Parathyroid adenoma (tissue), 2 donors: Measurements from ENCODE around the gene CELA2A.

ENCODE experiments used
- H2AFZ ChIP-seq: fragments of 300-600 bp; sonication (generic); one replicate; pipeline ENCODE4 v1.7.0; 2017; ENCODE audit warnings: antibody characterized with exemption, mild to moderate bottlenecking
- H3K27ac ChIP-seq: fragments of 300-600 bp; sonication (generic); one replicate; pipeline ENCODE4 v1.7.0; 2017
- H3K27me3 ChIP-seq: fragments of 300-600 bp; sonication (generic); one replicate; pipeline ENCODE4 v1.7.0; 2017; ENCODE audit warnings: low read length; ENCODE audit not compliant: control insufficient read depth, insufficient read depth
- H3K36me3 ChIP-seq: fragments of 300-600 bp; sonication (generic); one replicate; pipeline ENCODE4 v1.7.0; 2017; ENCODE audit warnings: low read length; ENCODE audit not compliant: control insufficient read depth, insufficient read depth
- H3K4me1 ChIP-seq: fragments of 300-600 bp; sonication (generic); one replicate; pipeline ENCODE4 v1.7.0; 2017; ENCODE audit warnings: control low read depth
- H3K4me2 ChIP-seq: fragments of 300-600 bp; sonication (generic); one replicate; pipeline ENCODE4 v1.7.0; 2017; ENCODE audit warnings: low read length
- H3K4me3 ChIP-seq: fragments of 300-600 bp; sonication (generic); one replicate; pipeline ENCODE4 v1.7.0; 2017; ENCODE audit warnings: low read depth, low read length
- H3K79me2 ChIP-seq: fragments of 300-600 bp; sonication (generic); one replicate; pipeline ENCODE4 v1.7.0; 2017; ENCODE audit warnings: control low read depth
- H3K9ac ChIP-seq: fragments of 300-600 bp; sonication (generic); one replicate; pipeline ENCODE4 v1.7.0; 2017; ENCODE audit warnings: mild to moderate bottlenecking
- H3K9me3 ChIP-seq: fragments of 300-600 bp; sonication (generic); one replicate; pipeline ENCODE4 v1.7.0; 2017; ENCODE audit warnings: low read length; ENCODE audit not compliant: control insufficient read depth
- TF ChIP-seq, protein P1 (sequence below): fragments of 300-600 bp; sonication (generic); IDR thresholded peaks from one replicate; pipeline ENCODE4 v1.7.0; 2017; ENCODE audit warnings: antibody characterized with exemption, mild to moderate bottlenecking
- donor health status: primary hyperparathyroidism.

The CELA2A gene

DNA sequence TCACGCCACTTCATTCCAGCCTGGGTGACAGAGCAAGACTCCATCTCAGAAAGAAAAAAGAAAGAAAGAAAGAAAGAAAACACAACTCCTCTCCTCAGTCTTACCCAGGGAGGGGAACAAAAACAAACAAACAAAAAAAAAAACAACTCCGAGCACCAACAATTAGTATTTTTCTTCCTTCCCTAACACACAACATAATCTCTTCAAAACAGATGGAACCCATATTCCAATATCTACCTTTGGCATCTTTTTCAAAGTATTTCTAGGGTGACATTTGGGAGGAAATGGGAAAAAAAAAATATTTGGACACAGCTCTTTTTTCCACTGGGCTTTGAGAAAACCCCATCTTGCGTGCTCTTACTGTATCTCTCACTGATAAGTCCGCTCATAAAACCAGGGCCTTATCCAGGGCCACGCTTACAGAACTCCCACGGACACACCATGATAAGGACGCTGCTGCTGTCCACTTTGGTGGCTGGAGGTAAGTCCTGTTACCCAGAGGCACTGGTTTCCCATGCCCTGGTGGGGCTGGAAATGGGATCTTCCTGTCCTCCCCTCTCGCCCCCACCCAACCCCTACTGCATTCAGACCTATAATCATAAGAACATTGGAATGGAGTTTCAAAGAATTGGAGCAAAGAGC, at the start of gene CELA2A:
TSS of gene CELA2A (plus strand) at position 420 of the 642 bp plus-strand sequence. CDS start at position 442, 22 bp downstream.
- H3K79me2 ChIP-seq, result no peaks in the 10 kb centered on the region
- TF ChIP-seq, protein P1, sequence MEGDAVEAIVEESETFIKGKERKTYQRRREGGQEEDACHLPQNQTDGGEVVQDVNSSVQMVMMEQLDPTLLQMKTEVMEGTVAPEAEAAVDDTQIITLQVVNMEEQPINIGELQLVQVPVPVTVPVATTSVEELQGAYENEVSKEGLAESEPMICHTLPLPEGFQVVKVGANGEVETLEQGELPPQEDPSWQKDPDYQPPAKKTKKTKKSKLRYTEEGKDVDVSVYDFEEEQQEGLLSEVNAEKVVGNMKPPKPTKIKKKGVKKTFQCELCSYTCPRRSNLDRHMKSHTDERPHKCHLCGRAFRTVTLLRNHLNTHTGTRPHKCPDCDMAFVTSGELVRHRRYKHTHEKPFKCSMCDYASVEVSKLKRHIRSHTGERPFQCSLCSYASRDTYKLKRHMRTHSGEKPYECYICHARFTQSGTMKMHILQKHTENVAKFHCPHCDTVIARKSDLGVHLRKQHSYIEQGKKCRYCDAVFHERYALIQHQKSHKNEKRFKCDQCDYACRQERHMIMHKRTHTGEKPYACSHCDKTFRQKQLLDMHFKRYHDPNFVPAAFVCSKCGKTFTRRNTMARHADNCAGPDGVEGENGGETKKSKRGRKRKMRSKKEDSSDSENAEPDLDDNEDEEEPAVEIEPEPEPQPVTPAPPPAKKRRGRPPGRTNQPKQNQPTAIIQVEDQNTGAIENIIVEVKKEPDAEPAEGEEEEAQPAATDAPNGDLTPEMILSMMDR, result no peak
- no peak within 1 kb of the TSS for H3K4me2 ChIP-seq
- H3K27ac ChIP-seq, result no peak within 1 kb of the TSS
- no peak within 1 kb of the TSS for H3K9ac ChIP-seq
- no peak within 1 kb of the TSS for H3K4me3 ChIP-seq
- H3K4me1 ChIP-seq, result no peaks in the 10 kb centered on the region
- H3K36me3 ChIP-seq, result no peaks in the 10 kb centered on the region
- no peaks in the 10 kb centered on the region for H3K27me3 ChIP-seq
- no peak within 1 kb of the TSS for H2AFZ ChIP-seq
- H3K9me3 ChIP-seq, result no peaks in the 10 kb centered on the region

DNA sequence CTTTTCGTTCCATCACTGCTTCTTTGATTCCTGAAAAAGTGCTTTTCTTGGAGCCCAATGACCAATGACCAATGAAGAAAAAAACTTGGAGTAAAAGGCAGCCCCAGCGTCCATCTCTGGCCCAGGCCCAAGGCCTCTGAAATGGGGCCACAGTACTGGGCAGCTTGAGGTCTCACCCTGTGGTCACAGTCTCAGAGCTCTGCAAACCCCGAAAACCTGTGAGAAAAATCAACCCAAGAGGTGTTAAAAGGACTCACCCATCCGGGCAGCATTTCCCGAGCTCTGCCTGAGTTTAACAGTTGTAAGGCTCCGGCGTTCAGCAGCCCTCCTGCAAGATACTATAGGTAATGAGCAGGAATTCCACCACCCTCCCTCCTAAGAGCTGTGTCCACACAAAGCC, 49.0 kb upstream of the CELA2A start:
- Histone ChIP-seq H3K9ac (no peak overlapping the region), H3K79me2 (no peaks in the 10 kb centered on the region), H3K36me3 (no peaks in the 10 kb centered on the region), H3K4me2 (no peak overlapping the region), H3K9me3 (no peaks in the 10 kb centered on the region), H3K4me1 (peaks cover 16% of the 10 kb centered on the region), H3K27me3 (no peaks in the 10 kb centered on the region), H2AFZ (no peak overlapping the region), H3K4me3 (no peak overlapping the region), H3K27ac (no peak overlapping the region)
- TF ChIP-seq, protein P1, result no peak

DNA sequence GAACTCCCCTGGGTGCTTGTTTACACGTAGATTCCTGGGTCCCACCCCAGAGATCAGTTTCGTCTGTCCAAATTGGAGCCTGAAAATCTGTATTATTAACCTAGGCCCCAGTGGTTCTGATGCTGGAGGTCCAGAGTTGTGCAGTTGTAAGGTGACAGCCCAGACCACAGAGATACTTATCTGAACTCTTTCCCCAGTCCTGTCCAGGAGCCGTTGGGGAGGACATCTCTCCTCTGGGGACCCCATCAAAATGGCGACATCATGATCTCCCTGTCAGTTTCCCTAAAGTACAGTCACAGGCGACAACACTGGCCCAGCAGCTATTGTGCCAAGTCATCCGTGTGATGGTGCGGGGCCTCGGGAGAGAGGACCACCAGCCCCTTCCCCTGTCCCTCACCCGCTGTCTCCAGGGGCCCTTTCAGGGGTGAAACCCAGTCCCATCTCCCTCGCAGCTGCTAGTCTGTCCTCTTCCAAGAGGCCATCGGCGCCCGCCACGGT, 47.6 kb upstream of the CELA2A start:
- Histone ChIP-seq H3K27me3 (no peaks in the 10 kb centered on the region), H3K79me2 (no peaks in the 10 kb centered on the region), H3K36me3 (no peaks in the 10 kb centered on the region), H3K4me3 (peak overlapping the region; percentile 73), H2AFZ (peak overlapping the region; percentile 75), H3K9ac (no peak overlapping the region), H3K9me3 (no peaks in the 10 kb centered on the region), H3K4me1 (peaks cover 18% of the 10 kb centered on the region), H3K4me2 (peak overlapping the region; percentile 78), H3K27ac (peak overlapping the region; percentile 71)
- TF ChIP-seq, protein P1, result no peak

DNA sequence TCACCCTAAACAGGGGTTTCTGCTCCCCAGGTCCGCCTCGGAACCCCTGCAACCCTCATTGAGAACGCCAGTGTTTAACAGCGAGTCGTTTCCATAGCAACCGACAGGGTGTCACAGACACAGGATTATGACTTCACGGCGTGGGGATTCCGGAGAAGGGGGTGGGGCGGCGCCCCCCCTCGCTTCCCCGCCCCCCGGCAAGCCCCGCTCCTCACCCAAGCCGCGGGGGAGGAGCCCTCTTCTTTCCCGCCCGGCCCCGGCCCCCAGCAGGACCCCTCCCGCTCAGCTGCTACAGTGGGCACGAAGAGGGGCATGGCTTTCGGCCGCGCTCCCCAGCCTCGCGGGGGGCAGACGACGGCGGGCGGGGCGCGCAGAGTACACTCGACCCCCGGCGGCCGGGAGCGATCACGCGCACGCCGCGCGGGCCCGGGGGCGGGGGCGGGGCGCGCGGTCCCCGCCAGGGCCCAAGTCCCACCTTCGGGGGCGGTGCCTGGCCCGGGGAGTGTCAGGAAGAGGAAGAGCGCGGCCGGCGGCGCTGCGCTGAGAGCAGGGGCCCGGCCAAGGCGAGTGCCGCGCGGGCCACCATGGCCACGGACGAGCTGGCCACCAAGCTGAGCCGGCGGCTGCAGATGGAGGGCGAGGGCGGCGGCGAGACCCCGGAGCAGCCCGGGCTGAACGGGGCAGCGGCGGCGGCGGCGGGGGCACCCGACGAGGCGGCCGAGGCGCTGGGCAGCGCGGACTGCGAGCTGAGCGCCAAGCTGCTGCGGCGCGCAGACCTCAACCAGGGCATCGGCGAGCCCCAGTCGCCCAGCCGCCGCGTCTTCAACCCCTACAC, 46.9 kb upstream of the CELA2A start, which contains the start of gene EFHD2:
TSS of gene EFHD2 (plus strand) at position 501 of the 835 bp plus-strand sequence. CDS start at position 585, 84 bp downstream.
- TF ChIP-seq, protein P1, result no peak
- H3K79me2 ChIP-seq, result no peaks in the 10 kb centered on the region
- H3K27me3 ChIP-seq, result no peaks in the 10 kb centered on the region
- H2AFZ ChIP-seq, result peak within 1 kb of the TSS; percentile 75
- peaks cover 18% of the 10 kb centered on the region for H3K4me1 ChIP-seq
- peak within 1 kb of the TSS; percentile 71 for H3K27ac ChIP-seq
- H3K36me3 ChIP-seq, result no peaks in the 10 kb centered on the region
- peak within 1 kb of the TSS; percentile 46 for H3K9ac ChIP-seq
- H3K4me2 ChIP-seq, result peak within 1 kb of the TSS; percentile 78
- H3K4me3 ChIP-seq, result peak within 1 kb of the TSS; percentile 73
- no peaks in the 10 kb centered on the region for H3K9me3 ChIP-seq
